Testis (tissue), 3 donors: Measurements from ENCODE around the gene NFIA. TPM values are rescaled to one million over a fixed set of nuclear protein-coding genes. Genes with fewer than 3 reads are reported as not detected.

Source experiments
- DNase-seq: peaks from one replicate; pipeline ENCODE4 v3.0.0-alpha.2; 2019
- H3K27ac ChIP-seq, 2 donors: fragments of 200-600 bp; sonication (generic); one replicate each; pipeline ENCODE4 v1.5.1; 2019
- H3K27me3 ChIP-seq: fragments of 200-600 bp; sonication (generic); one replicate; pipeline ENCODE4 v1.5.1; 2019
- H3K36me3 ChIP-seq: fragments of 200-600 bp; sonication (generic); one replicate; pipeline ENCODE4 v1.5.1; 2017; ENCODE audit warnings: low read depth; ENCODE audit errors: missing control alignments
- H3K4me1 ChIP-seq: fragments of 200-600 bp; sonication (generic); one replicate; pipeline ENCODE4 v1.5.1; 2019
- H3K4me3 ChIP-seq, 2 donors: fragments of 200-600 bp; sonication (generic); one replicate each; pipeline ENCODE4 v1.5.1; 2017 to 2019
- H3K9me3 ChIP-seq: fragments of 200-600 bp; sonication (generic); one replicate; pipeline ENCODE4 v1.5.1; 2017
- CTCF ChIP-seq, 3 experiments: fragments of 450-650 bp in 2 of 3; fragments of 200-600 bp in 1 of 3; sonication (generic) in 1 of 3; IDR thresholded peaks; one replicate each; pipeline ENCODE4 v1.5.1; 2016 to 2019; ENCODE audit warnings: antibody characterized with exemption in 3 of 3, mild to moderate bottlenecking in 2 of 3, moderate library complexity in 1 of 3
- POLR2A ChIP-seq: fragments of 450-650 bp; IDR thresholded peaks from one replicate; pipeline ENCODE4 v1.6.1; 2017; ENCODE audit warnings: antibody characterized with exemption, mild to moderate bottlenecking, moderate library complexity
- WGBS, 2 donors: methylation state at CpG; one replicate each; pipeline ENCODE4 v1.1.5; 2018; 5-methylcytosine and 5-hydroxymethylcytosine counted together
- intact Hi-C: fragments of 100-400 bp; cut with DNase I; formaldehyde crosslinking; loops from one replicate; pipeline ENCODE4 v1.15.1; 2023; ENCODE audit warnings: low total_unique reads
- polyA plus RNA-seq: library from polyadenylated mRNA; stranded (reverse); fragments of 350-450 nt; fragmentation: Illumina TruSeq; extraction: RNeasy Lipid Tissue Mini Kit (QIAGEN cat#74804); gene quantifications from one replicate; pipeline ENCODE4 v1.2.3, GENCODE V29; 2014; ENCODE audit warnings: low read depth, low replicate concordance; ENCODE audit not compliant: insufficient read depth
- total RNA-seq, 2 donors: library from RNA; depleted of rRNA; stranded (reverse); fragments of >200 nt; gene quantifications; one replicate each; pipeline ENCODE4 v1.2.3, GENCODE V29; 2016

Gene NFIA
- total and polyA plus RNA-seq, 3 donors from 2014 or later: 11.6 to 78.9 (median 53.5) TPM

DNA sequence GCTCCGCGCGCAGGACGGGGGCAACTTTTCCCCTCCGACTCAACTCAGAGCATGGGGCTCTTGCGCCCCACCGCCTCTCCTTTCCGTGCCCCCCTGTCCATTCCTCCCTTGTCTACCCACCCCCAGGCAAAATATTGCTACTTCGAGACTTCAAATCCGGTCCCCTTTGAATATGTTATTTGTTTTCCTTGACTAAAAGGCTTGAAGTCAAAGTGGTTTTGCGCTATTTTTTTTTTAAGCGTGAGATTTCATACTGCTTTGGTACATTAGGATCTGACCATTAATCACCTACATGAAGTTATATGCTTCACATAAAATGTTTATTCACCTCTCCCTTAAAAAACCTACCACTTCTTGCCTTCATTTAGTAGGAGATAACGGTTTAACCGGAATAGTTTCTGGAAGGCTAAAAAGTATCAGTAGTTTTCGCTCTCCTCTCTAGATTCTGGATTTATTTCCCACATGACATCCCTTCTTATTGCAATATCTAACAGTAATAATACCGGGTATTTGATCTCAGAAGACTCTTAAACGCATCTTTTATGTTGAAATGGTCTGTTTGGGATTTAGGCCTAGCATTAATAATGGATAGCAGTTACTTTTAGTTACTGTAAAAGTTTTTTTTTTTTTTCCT lies 1.6 kb downstream of the NFIA start:
- TF ChIP-seq POLR2A (no peak), CTCF (IDR thresholded peaks at IDR 0.05) (no peak)
- DNase-seq: peak; percentile 52
- no peaks in the 10 kb centered on the region for H3K36me3 ChIP-seq
- H3K27me3 ChIP-seq: no peaks in the 10 kb centered on the region
- H3K4me1 ChIP-seq: peaks cover 33% of the 10 kb centered on the region
- peak overlapping the region; percentile 97 for H3K27ac ChIP-seq
- H3K4me3 ChIP-seq: peak overlapping the region; percentile 82 to 91
- 2% methylated on average over 17 of the region's 17 CpGs for WGBS, 2 donors
- H3K9me3 ChIP-seq: no peaks in the 10 kb centered on the region
- intact Hi-C loops: no loop called here

DNA sequence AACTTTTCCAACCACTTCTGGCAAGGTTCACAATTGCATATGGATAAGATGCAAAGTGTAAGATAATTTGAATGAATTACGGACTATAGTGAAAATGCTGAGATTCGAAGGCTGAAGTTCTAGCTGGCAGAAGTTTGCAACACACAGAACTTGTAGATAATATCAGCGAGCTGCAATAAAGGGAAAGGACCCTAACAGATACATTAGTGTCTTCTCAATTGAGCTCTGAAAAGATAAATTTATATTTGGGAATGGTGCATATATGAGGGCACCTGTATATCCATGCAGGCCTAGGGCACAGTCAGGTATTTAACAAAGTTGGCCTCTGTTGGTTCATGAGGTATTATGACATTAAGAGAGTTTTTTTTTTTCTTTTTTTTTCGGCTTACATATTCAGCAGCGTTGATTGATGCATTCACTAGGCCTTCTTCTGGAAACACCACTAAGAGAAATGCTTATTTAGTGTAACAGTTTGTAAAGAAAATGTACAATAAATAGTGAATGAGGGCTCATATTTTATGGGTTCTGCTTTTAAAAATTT lies 2.2 kb downstream of the NFIA start:
- intact Hi-C loops: no loop called here
- H3K4me3 ChIP-seq: peak overlapping the region; percentile 82 to 91
- peak overlapping the region; percentile 97 for H3K27ac ChIP-seq
- WGBS, 2 donors: 3 to 7% methylated on average over 5 of the region's 5 CpGs
- H3K27me3 ChIP-seq: no peaks in the 10 kb centered on the region
- no peaks in the 10 kb centered on the region for H3K9me3 ChIP-seq
- H3K4me1 ChIP-seq: peaks cover 26% of the 10 kb centered on the region
- no peaks in the 10 kb centered on the region for H3K36me3 ChIP-seq
- DNase-seq: no peak
- TF ChIP-seq POLR2A (no peak), CTCF (IDR thresholded peaks at IDR 0.05) (no peak)

DNA sequence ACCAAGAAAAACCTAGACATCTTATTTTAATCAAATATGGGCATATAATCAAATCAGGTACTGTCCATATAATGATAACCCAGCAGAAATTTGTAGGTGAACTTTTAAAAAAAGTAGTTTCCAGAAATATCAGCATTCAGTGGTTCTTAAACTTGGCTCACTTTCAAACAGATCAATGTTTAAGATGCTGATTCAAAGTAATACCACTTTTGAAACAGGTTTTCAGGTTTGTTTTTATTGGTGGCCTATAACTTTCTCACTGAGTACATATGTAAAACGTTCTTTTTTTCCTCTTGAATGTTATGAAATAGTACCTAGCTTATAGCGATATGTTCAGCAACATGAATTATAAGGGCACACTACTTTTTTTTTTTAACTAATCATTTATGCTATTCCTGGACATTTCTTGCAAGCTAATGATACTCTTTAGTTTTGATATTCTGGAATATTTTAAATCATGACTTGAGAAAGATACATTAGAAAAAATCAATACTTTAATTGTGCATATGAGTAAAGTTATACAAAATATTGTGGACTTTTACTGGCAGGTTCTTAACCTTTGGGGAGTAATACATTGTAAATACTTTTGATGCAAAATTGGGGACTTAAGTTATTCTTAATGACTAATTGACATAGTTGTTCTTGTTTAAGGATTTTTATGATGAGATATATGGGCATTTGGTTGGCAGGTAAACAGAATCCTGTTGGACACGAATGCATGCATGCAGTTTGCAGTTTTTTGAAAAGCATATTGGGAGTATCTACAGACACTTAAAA lies 3.0 kb downstream of the NFIA start:
- no peak for DNase-seq
- intact Hi-C loops: no loop called here
- peak overlapping the region; percentile 97 for H3K27ac ChIP-seq
- H3K9me3 ChIP-seq: no peaks in the 10 kb centered on the region
- no peaks in the 10 kb centered on the region for H3K27me3 ChIP-seq
- no peaks in the 10 kb centered on the region for H3K36me3 ChIP-seq
- 26 to 29% methylated on average over 3 of the region's 3 CpGs for whole genome bisulfite sequencing, 2 donors
- H3K4me1 ChIP-seq: peaks cover 20% of the 10 kb centered on the region
- H3K4me3 ChIP-seq: peak overlapping the region; percentile 82 to 91
- TF ChIP-seq POLR2A (no peak), CTCF (IDR thresholded peaks at IDR 0.05) (no peak)

DNA sequence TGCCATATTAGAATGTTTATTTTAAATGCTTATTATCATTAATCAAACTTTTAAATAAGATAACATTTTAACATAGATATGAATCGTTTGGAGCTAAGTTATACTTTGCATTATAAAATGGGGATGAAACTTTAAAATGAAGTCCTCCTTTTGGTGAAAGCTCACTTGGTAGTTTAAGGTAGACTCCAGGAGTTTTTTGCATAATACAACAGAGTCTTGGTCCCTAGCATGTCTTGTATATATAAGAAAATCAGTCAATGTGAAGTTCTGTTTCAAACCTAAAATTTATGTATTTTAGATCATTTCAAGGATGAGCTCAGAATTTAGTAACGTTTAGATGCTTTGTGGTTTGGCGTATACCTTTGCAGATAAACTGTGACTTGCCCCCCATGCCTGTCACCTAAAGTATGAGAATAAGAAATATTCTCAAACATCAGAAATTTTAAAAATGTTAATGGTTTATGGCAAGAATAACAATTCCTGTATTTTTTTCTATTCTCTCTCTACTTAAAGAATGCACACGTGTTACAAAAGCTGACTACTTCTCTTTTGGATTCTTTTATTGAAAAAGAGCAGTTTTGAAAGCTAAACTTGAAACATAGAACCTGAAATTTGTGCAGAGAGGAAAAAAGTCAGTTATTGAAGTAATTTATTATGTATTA lies 3.8 kb downstream of the NFIA start:
- H3K4me1 ChIP-seq: peaks cover 16% of the 10 kb centered on the region
- no peak overlapping the region for H3K4me3 ChIP-seq
- no peaks in the 10 kb centered on the region for H3K9me3 ChIP-seq
- WGBS, 2 donors: 33 to 43% methylated on average over 4 of the region's 4 CpGs
- H3K27me3 ChIP-seq: no peaks in the 10 kb centered on the region
- no peak for DNase-seq
- peak overlapping the region; percentile 52 to 97 for H3K27ac ChIP-seq
- intact Hi-C loops: no loop called here
- H3K36me3 ChIP-seq: no peaks in the 10 kb centered on the region
- no peak for TF ChIP-seq POLR2A
- TF ChIP-seq CTCF (IDR thresholded peaks at IDR 0.05): no peak
